Activated T-cell treated with anti-CD3 and anti-CD28 coated beads, Interleukin-2, amount 50 U/mL, for 4 hours (primary cell): ENCODE measurements around the gene HS2ST1. TPM values are rescaled to one million over a fixed set of nuclear protein-coding genes. Genes with fewer than 3 reads are reported as not detected.
A peak's percentile ranks its signal among the peaks of the same experiment; 100 is the strongest.

Experiments used
- ATAC-seq, 2 donors: fragments of 200-7000 bp; cut with Tn5 transposase; one replicate each; pipeline ENCODE4 v1.10.0; 2021
- DNase-seq: peaks from one replicate; pipeline ENCODE4 v3.0.0-alpha.2; 2020
- H3K27me3 Mint-ChIP-seq: one replicate; pipeline ENCODE4 v1.8.0; 2021; ENCODE audit warnings: low read depth, mixed read lengths
- H3K36me3 Mint-ChIP-seq: one replicate; pipeline ENCODE4 v1.8.0; 2022; ENCODE audit warnings: mixed read lengths; ENCODE audit not compliant: insufficient read depth
- H3K4me1 Mint-ChIP-seq: one replicate; pipeline ENCODE4 v1.8.0; 2021; ENCODE audit warnings: low read depth, mixed read lengths
- H3K4me3 Mint-ChIP-seq: one replicate; pipeline ENCODE4 v1.8.0; 2021; ENCODE audit warnings: mild to moderate bottlenecking, moderate library complexity, mixed read lengths
- H3K9me3 Mint-ChIP-seq: one replicate; pipeline ENCODE4 v1.8.0; 2021; ENCODE audit warnings: mixed read lengths
- total RNA-seq, 3 donors: library from RNA; stranded (reverse); gene quantifications; one replicate each; pipeline ENCODE4 v1.2.1, GENCODE V29; 2021

Gene HS2ST1
- total RNA-seq, 3 donors from 2014 or later = 15.0 to 18.0 (median 16.3) TPM

- no peak overlapping the region for H3K4me3 Mint-ChIP-seq
- ATAC-seq (no peak), DNase-seq (no peak)
- no peaks in the 10 kb centered on the region for H3K9me3 Mint-ChIP-seq
- no peaks in the 10 kb centered on the region for H3K27me3 Mint-ChIP-seq
- H3K36me3 Mint-ChIP-seq = no peaks in the 10 kb centered on the region
- no peaks in the 10 kb centered on the region for H3K4me1 Mint-ChIP-seq
Measured at GRCh38 chr1:87119541-87120140, 205.2 kb downstream of the HS2ST1 start.

DNA sequence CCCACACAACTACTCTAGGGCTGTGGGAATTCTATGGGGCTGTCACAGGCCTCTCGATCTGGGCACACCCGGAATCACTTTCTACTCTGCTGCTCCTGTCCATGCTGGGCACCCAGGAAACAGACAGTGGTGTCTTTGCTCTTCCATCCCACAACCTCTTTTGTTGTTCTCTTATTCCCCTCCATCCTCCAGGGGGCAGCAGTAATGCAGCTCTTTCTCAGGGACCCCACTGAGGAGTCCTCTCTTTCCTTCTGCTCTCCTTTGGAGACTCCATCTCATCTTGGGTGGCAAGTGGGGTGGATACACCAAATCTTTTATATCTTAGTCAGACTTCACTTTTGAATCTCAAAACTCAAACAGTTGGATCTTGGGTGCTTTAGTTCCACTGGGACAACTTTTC lies 206.3 kb downstream of the HS2ST1 start:
- no peaks in the 10 kb centered on the region for H3K36me3 Mint-ChIP-seq
- no peaks in the 10 kb centered on the region for H3K4me1 Mint-ChIP-seq
- no peak overlapping the region for H3K4me3 Mint-ChIP-seq
- no peak for DNase-seq
- no peaks in the 10 kb centered on the region for H3K27me3 Mint-ChIP-seq
- no peak for ATAC-seq
- H3K9me3 Mint-ChIP-seq = no peaks in the 10 kb centered on the region

GRCh38 chr1:87121711-87122163 lies 207.3 kb downstream of the HS2ST1 start:
- H3K27me3 Mint-ChIP-seq = no peaks in the 10 kb centered on the region
- H3K4me1 Mint-ChIP-seq = no peaks in the 10 kb centered on the region
- no peak overlapping the region for H3K4me3 Mint-ChIP-seq
- H3K36me3 Mint-ChIP-seq = no peaks in the 10 kb centered on the region
- DNase-seq (no peak), ATAC-seq (no peak)
- H3K9me3 Mint-ChIP-seq = no peaks in the 10 kb centered on the region

- ATAC-seq = no peak
- no peak overlapping the region for H3K4me3 Mint-ChIP-seq
- H3K27me3 Mint-ChIP-seq = no peaks in the 10 kb centered on the region
- no peaks in the 10 kb centered on the region for H3K36me3 Mint-ChIP-seq
- H3K9me3 Mint-ChIP-seq = no peaks in the 10 kb centered on the region
- no peaks in the 10 kb centered on the region for H3K4me1 Mint-ChIP-seq
- DNase-seq = no peak
Measured at GRCh38 chr1:87122243-87122642, 207.8 kb downstream of the HS2ST1 start.

DNA sequence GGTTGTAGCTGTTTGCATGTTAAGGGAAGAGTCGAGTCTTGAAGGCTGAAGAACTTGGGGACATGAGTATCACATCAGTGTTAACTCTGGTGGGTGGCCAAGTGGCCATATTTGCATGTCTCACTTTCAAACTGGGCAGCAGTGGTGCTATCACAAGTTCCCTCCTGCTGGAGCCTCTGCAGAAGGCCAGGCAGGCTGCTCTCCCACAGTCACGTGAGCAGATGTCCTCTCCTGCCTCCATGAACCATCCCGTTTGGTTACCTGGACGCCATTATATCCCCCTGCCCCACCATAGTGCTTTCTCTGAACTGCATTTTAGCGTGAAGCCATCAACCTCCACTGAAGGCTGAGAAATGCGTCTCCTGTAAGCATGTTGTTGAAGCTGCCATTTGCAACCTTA lies 209.2 kb downstream of the HS2ST1 start:
- DNase-seq (no peak), ATAC-seq (no peak)
- H3K27me3 Mint-ChIP-seq = peaks cover 3% of the 10 kb centered on the region
- H3K9me3 Mint-ChIP-seq = no peaks in the 10 kb centered on the region
- H3K36me3 Mint-ChIP-seq = no peaks in the 10 kb centered on the region
- H3K4me1 Mint-ChIP-seq = no peaks in the 10 kb centered on the region
- no peak overlapping the region for H3K4me3 Mint-ChIP-seq

GRCh38 chr1:87126886-87127505 lies 212.6 kb downstream of the HS2ST1 start:
- peaks cover 4% of the 10 kb centered on the region for H3K4me1 Mint-ChIP-seq

DNA sequence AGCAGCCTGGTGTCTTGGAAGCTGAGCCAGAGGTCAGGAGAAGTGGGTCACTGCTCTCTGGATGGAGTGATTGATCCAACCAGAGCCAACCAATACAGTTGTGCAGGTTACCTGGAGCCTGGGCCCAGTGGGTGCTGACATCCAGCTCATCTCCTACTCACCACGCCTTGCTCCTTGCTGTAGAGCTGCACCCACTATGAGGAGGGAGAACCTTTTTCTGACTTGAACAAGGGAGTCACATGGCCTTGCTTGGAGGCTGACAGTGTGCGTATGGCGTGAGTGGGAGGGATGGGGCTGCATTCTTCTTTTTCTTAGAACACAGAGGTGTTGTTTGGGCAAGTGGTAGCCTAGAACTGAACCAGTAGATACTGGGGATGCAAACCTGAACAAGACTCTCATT lies 213.1 kb downstream of the HS2ST1 start:
- ATAC-seq = no peak
- Mint-ChIP-seq H3K27me3 (peaks cover 10% of the 10 kb centered on the region), H3K36me3 (no peaks in the 10 kb centered on the region)

More at GRCh38 chr1:87126886-87127505, 212.6 kb downstream of the HS2ST1 start:
- Mint-ChIP-seq H3K4me3 (no peak overlapping the region), H3K36me3 (no peaks in the 10 kb centered on the region), H3K27me3 (peaks cover 8% of the 10 kb centered on the region), H3K9me3 (no peaks in the 10 kb centered on the region)
- ATAC-seq (no peak), DNase-seq (no peak)

DNA sequence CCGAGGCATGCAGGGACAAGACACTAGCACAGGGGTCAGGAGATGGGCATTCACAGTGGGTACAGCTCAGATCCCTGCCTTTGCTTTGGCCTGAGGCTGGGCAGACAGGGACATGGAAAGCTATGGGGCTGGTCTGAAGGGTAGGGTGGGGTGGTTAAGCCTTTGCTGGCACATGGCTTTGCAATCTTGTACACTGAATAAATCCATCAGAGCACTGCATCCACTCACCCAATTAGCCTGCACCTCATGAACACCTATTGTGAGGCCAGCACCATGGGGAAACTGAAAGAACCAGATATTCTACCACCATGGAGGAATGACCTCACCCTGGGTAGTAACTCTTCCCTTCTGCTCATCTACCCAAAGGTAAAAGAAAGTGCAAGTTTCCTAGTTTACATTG lies 214.6 kb downstream of the HS2ST1 start:
- DNase-seq = no peak
- Mint-ChIP-seq H3K4me3 (no peak overlapping the region), H3K36me3 (no peaks in the 10 kb centered on the region), H3K9me3 (no peaks in the 10 kb centered on the region), H3K4me1 (peaks cover 9% of the 10 kb centered on the region), H3K27me3 (peaks cover 22% of the 10 kb centered on the region)
- no peak for ATAC-seq

More for the DNA sequence above, 213.1 kb downstream of the HS2ST1 start:
- Mint-ChIP-seq H3K9me3 (no peaks in the 10 kb centered on the region), H3K4me3 (no peak overlapping the region), H3K4me1 (peaks cover 6% of the 10 kb centered on the region)
- no peak for DNase-seq

GRCh38 chr1:87129606-87130005 lies 215.2 kb downstream of the HS2ST1 start:
- no peaks in the 10 kb centered on the region for H3K9me3 Mint-ChIP-seq
- DNase-seq = no peak
- peaks cover 9% of the 10 kb centered on the region for H3K4me1 Mint-ChIP-seq
- no peak for ATAC-seq
- no peaks in the 10 kb centered on the region for H3K36me3 Mint-ChIP-seq
- H3K4me3 Mint-ChIP-seq = no peak overlapping the region
- H3K27me3 Mint-ChIP-seq = peaks cover 22% of the 10 kb centered on the region

GRCh38 chr1:87130438-87130837 lies 216.0 kb downstream of the HS2ST1 start:
- Mint-ChIP-seq H3K27me3 (peaks cover 22% of the 10 kb centered on the region), H3K4me3 (no peak overlapping the region), H3K4me1 (peaks cover 9% of the 10 kb centered on the region), H3K9me3 (no peaks in the 10 kb centered on the region), H3K36me3 (no peaks in the 10 kb centered on the region)
- DNase-seq (no peak), ATAC-seq (no peak)

- H3K36me3 Mint-ChIP-seq = no peaks in the 10 kb centered on the region
- H3K4me1 Mint-ChIP-seq = peaks cover 9% of the 10 kb centered on the region
- DNase-seq = peak; percentile 67
- ATAC-seq = peak; percentile 94 to 96
- H3K4me3 Mint-ChIP-seq = peak overlapping the region; percentile 82
- no peaks in the 10 kb centered on the region for H3K9me3 Mint-ChIP-seq
- peaks cover 22% of the 10 kb centered on the region for H3K27me3 Mint-ChIP-seq
Measured at GRCh38 chr1:87131809-87132283, 217.4 kb downstream of the HS2ST1 start.

GRCh38 chr1:87132284-87132870 lies 217.9 kb downstream of the HS2ST1 start:
- no peaks in the 10 kb centered on the region for H3K9me3 Mint-ChIP-seq
- peaks cover 9% of the 10 kb centered on the region for H3K4me1 Mint-ChIP-seq
- DNase-seq (no peak), ATAC-seq (peak; percentile 39 to 57)
- no peaks in the 10 kb centered on the region for H3K36me3 Mint-ChIP-seq
- peaks cover 22% of the 10 kb centered on the region for H3K27me3 Mint-ChIP-seq
- H3K4me3 Mint-ChIP-seq = peak overlapping the region; percentile 82

DNA sequence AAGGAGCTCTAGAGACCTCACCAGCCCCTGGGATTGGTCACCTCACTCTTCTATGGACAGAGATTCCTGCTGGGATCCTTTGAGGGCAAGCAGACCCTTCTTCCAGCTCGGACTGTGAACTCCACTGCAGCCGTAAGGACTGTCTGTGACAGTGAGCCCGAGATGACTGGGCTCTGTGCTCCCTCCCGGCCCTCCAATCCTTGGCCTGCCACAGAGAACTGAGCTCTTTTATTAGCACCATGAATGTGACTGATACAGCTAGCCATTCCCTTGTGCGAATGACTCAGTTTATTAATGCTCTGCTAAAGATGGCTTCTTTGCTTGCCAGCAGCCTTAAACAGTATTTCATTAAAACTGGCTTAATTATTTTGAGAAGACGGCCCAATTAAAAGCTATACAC lies 219.6 kb downstream of the HS2ST1 start:
- Mint-ChIP-seq H3K4me1 (peaks cover 9% of the 10 kb centered on the region), H3K27me3 (peaks cover 19% of the 10 kb centered on the region), H3K4me3 (no peak overlapping the region), H3K36me3 (no peaks in the 10 kb centered on the region), H3K9me3 (no peaks in the 10 kb centered on the region)
- DNase-seq (no peak), ATAC-seq (no peak)

DNA sequence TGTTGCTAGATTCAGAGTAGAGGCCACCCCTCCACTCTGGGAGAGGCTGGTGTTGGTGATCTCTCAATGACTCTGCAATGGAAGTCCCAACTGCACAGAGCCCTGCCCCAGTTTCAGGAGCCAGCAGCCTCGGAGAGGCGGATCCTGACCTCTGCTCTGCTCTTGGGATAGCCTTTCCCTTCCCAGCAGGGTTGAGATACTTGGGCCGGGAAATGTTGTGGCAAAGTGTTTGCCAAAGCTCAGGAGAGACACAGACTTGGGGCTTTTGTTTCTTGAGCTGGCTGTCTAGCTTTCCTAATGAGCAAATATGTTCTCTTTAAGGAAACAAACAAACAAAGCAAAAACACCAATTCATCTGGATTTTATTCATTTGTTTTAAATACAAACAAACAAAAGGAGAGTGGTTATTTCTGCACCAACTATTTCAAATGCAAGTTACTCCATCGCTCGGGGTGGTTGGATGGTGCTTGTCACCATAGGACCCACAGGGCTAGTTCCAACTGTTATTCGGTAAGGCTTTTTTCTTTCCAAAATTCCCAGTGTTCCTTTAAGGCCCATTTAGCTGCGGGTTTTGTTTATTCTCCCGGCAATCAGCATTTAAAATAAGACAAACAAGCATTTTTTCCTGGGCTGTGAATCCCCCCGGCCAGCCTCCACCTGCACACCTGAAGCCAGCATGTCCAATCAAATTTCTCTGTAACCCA lies 220.3 kb downstream of the HS2ST1 start:
- Mint-ChIP-seq H3K9me3 (no peaks in the 10 kb centered on the region), H3K36me3 (no peaks in the 10 kb centered on the region), H3K27me3 (peaks cover 19% of the 10 kb centered on the region), H3K4me3 (no peak overlapping the region), H3K4me1 (peaks cover 9% of the 10 kb centered on the region)
- no peak for ATAC-seq
- no peak for DNase-seq
